Neural cell (in vitro differentiated cells): ENCODE results near the gene TWNK. TPM values are rescaled to one million over a fixed set of nuclear protein-coding genes. Genes with fewer than 3 reads are reported as not detected.

Experiments used
- H2AFZ ChIP-seq: fragments of 200-600, 300-800 bp; sonication (generic), shearing (Covaris generic); 2 replicates; pipeline ENCODE4 v1.6.0; 2014; ENCODE audit warnings: low read depth, mild to moderate bottlenecking, antibody characterized with exemption, low read length, moderate library complexity
- H3F3A ChIP-seq: fragments of 200-600 bp; shearing (Covaris generic); 2 replicates; pipeline ENCODE4 v1.6.1; 2016; ENCODE audit warnings: mild to moderate bottlenecking, moderate library complexity, mixed read lengths, antibody characterized with exemption, low read length; ENCODE audit not compliant: insufficient read depth, poor library complexity, severe bottlenecking
- H3K27ac ChIP-seq: fragments of 200-600, 300-800 bp; sonication (generic), shearing (Covaris generic); 2 replicates; pipeline ENCODE4 v1.5.1; 2014; ENCODE audit warnings: mild to moderate bottlenecking, low read length, moderate library complexity
- H3K27me3 ChIP-seq: fragments of 300-800, 200-600 bp; sonication (generic), shearing (Covaris generic); 2 replicates; pipeline ENCODE4 v1.6.0; 2014; ENCODE audit warnings: mild to moderate bottlenecking, low read depth, low read length, moderate library complexity; ENCODE audit not compliant: insufficient read depth
- H3K36me3 ChIP-seq: fragments of 300-800, 200-600 bp; sonication (generic), shearing (Covaris generic); 2 replicates; pipeline ENCODE4 v1.5.1; 2014; ENCODE audit warnings: mild to moderate bottlenecking, antibody characterized with exemption, low read length, moderate library complexity; ENCODE audit not compliant: insufficient read depth
- H3K4me2 ChIP-seq: fragments of 300-800, 200-600 bp; sonication (generic), shearing (Covaris generic); 2 replicates; pipeline ENCODE4 v1.6.0; 2014; ENCODE audit warnings: mild to moderate bottlenecking, low read length
- H3K4me3 ChIP-seq: fragments of 300-800, 200-600 bp; sonication (generic), shearing (Covaris generic); 2 replicates; pipeline ENCODE4 v1.5.1; 2014; ENCODE audit warnings: mild to moderate bottlenecking, low read length, moderate library complexity
- H3K79me2 ChIP-seq: fragments of 200-600 bp; shearing (Covaris generic); replicated peaks from 2 replicates; pipeline ENCODE4 v1.6.0; 2014; ENCODE audit warnings: mild to moderate bottlenecking, low read length, moderate library complexity; ENCODE audit not compliant: insufficient read depth
- H3K9ac ChIP-seq: fragments of 300-800, 200-600 bp; sonication (generic), shearing (Covaris generic); 2 replicates; pipeline ENCODE4 v1.6.1; 2016; ENCODE audit warnings: mild to moderate bottlenecking, low read length, mixed read lengths
- H3K9me2 ChIP-seq: fragments of 200-600 bp; shearing (Covaris generic); 2 replicates; pipeline ENCODE4 v1.6.1; 2016; ENCODE audit warnings: mild to moderate bottlenecking, low read length, mixed read lengths; ENCODE audit not compliant: insufficient read depth
- H3K9me3 ChIP-seq: fragments of 200-600, 300-800 bp; sonication (generic), shearing (Covaris generic); 2 replicates; pipeline ENCODE4 v1.6.1; 2016; ENCODE audit warnings: mild to moderate bottlenecking, mixed run types, low read length, moderate library complexity, mixed read lengths
- H4K20me1 ChIP-seq: fragments of 200-600 bp; shearing (Covaris generic); 2 replicates; pipeline ENCODE4 v1.6.1; 2016; ENCODE audit warnings: mild to moderate bottlenecking, mixed run types; ENCODE audit not compliant: insufficient read depth
- CTCF ChIP-seq: fragments of 450-650 bp; IDR thresholded peaks from 2 replicates; pipeline ENCODE4 v1.5.1; 2014; ENCODE audit warnings: antibody characterized with exemption, mild to moderate bottlenecking, moderate library complexity; ENCODE audit not compliant: poor library complexity, severe bottlenecking
- EP300 ChIP-seq: fragments of 450-650 bp; conservative IDR thresholded peaks from 2 replicates; pipeline ENCODE4 v1.6.1; 2014; ENCODE audit warnings: antibody characterized with exemption, mild to moderate bottlenecking, moderate library complexity; ENCODE audit not compliant: poor library complexity, severe bottlenecking
- EZH2 ChIP-seq: fragments of 200-600, 300-800 bp; shearing (Covaris generic), sonication (generic); IDR thresholded peaks from 2 replicates; pipeline ENCODE4 v1.6.1; 2014; ENCODE audit warnings: antibody characterized with exemption, low read length, borderline replicate concordance, mild to moderate bottlenecking; ENCODE audit not compliant: insufficient read depth, poor library complexity, severe bottlenecking
- MXI1 ChIP-seq: fragments of 450-650 bp; conservative IDR thresholded peaks from 2 replicates; pipeline ENCODE4 v1.6.1; 2014; ENCODE audit warnings: antibody characterized with exemption, mild to moderate bottlenecking; ENCODE audit not compliant: poor library complexity, severe bottlenecking
- POLR2AphosphoS5 ChIP-seq: IDR thresholded peaks from 2 replicates; pipeline ENCODE4 v1.6.1; 2012
- RAD21 ChIP-seq: fragments of 450-650 bp; conservative IDR thresholded peaks from 2 replicates; pipeline ENCODE4 v1.6.1; 2014; ENCODE audit warnings: antibody characterized with exemption, mild to moderate bottlenecking, moderate library complexity
- REST ChIP-seq: IDR thresholded peaks from 2 replicates; pipeline ENCODE4 v1.6.1; 2012; ENCODE audit warnings: borderline replicate concordance
- SMC3 ChIP-seq: fragments of 450-650 bp; conservative IDR thresholded peaks from 2 replicates; pipeline ENCODE4 v1.6.1; 2014; ENCODE audit warnings: antibody characterized with exemption, mild to moderate bottlenecking, moderate library complexity; ENCODE audit not compliant: poor library complexity
- TAF1 ChIP-seq: IDR thresholded peaks from 2 replicates; pipeline ENCODE4 v1.6.1; 2012; ENCODE audit warnings: low read depth
- polyA plus RNA-seq: library from polyadenylated mRNA; depleted of rRNA; stranded (reverse); fragments of >200 nt; gene quantifications from 2 replicates; pipeline ENCODE4 v1.2.3, GENCODE V29; 2014

Gene TWNK
- polyA plus RNA-seq, 1 donor from 2014 or later: 4.8 TPM

- Histone ChIP-seq H3K27me3 (no peaks in the 10 kb centered on the region), H3K9me3 (no peaks in the 10 kb centered on the region), H3K4me3 (no peak overlapping the region), H3K9me2 (no peaks in the 10 kb centered on the region), H3K4me2 (no peak overlapping the region), H2AFZ (no peak overlapping the region), H3K36me3 (no peaks in the 10 kb centered on the region), H3K9ac (no peak overlapping the region), H3F3A (no peaks in the 10 kb centered on the region), H4K20me1 (no peaks in the 10 kb centered on the region), H3K79me2 (peaks cover 12% of the 10 kb centered on the region), H3K27ac (no peak overlapping the region)
- no peak for TF ChIP-seq POLR2AphosphoS5
- TF ChIP-seq TAF1: no peak
- no peak for TF ChIP-seq CTCF
- no peak for TF ChIP-seq RAD21
- no peak for TF ChIP-seq REST
- no peak for TF ChIP-seq EP300
- TF ChIP-seq MXI1: no peak
- no peak for TF ChIP-seq EZH2
- no peak for TF ChIP-seq SMC3
These were observed 3.3 kb upstream of the TWNK start for GRCh38 chr10:100983868-100984671.

GRCh38 chr10:100984672-100985177 is 2.6 kb upstream of the TWNK start:
- H2AFZ ChIP-seq: no peak overlapping the region
- H3K9me2 ChIP-seq: no peaks in the 10 kb centered on the region
- TF ChIP-seq REST: no peak
- TF ChIP-seq CTCF: no peak
- no peak for TF ChIP-seq EZH2
- TF ChIP-seq MXI1: no peak
- TF ChIP-seq TAF1: no peak
- no peak for TF ChIP-seq POLR2AphosphoS5
- TF ChIP-seq SMC3: no peak
- TF ChIP-seq EP300: no peak
- H3K27me3 ChIP-seq: no peaks in the 10 kb centered on the region
- H3K9ac ChIP-seq: no peak overlapping the region
- no peaks in the 10 kb centered on the region for H3K9me3 ChIP-seq
- no peaks in the 10 kb centered on the region for H3K36me3 ChIP-seq
- H3K4me2 ChIP-seq: no peak overlapping the region
- H3F3A ChIP-seq: no peaks in the 10 kb centered on the region
- no peak overlapping the region for H3K4me3 ChIP-seq
- no peaks in the 10 kb centered on the region for H4K20me1 ChIP-seq
- no peak overlapping the region for H3K27ac ChIP-seq
- peaks cover 12% of the 10 kb centered on the region for H3K79me2 ChIP-seq
